K562 (cell line): ENCODE data around the gene CYSTM1. TPM values are rescaled to one million over a fixed set of nuclear protein-coding genes. Genes with fewer than 3 reads are reported as not detected.

Source experiments
- RHOXF2B ChIP-seq: fragments of 250-450 bp; sonication (Bioruptor Pico); conservative IDR thresholded peaks from 2 replicates; pipeline ENCODE4 v1.5.1; 2021
- VEZF1 ChIP-seq: fragments of 200-800 bp; sonication (Bioruptor generic); IDR thresholded peaks from 2 replicates; pipeline ENCODE4 v1.6.1; 2017; ENCODE audit warnings: missing genetic modification characterization, missing compliant biosample characterization
- ZNF586 ChIP-seq: fragments of 450-650 bp; formaldehyde crosslinking; conservative IDR thresholded peaks from 2 replicates; pipeline ENCODE4 v1.4.0; 2020; ENCODE audit warnings: mild to moderate bottlenecking, moderate library complexity
- polyA plus RNA-seq, 8 experiments: library from polyadenylated mRNA; depleted of rRNA in 4 of 8; stranded (reverse) in 5 of 8; unstranded in 3 of 8; fragments of >200 nt; fragmentation: Nextera tagmentation in 2 of 8; fragmentation: Illumina TruSeq in 1 of 8; extraction: Ambion mirVana in 2 of 8; extraction: Trizol in 1 of 8; gene quantifications; 2 replicates each; pipeline versions ENCODE4 v1.2.1 to v1.2.3, GENCODE V29; 2011 to 2014; ENCODE audit warnings: inconsistent platforms in 1 of 8, missing spikeins in 1 of 8
- total RNA-seq, 7 experiments: library from RNA; depleted of rRNA in 6 of 7; stranded (reverse); fragments of >200 nt in 6 of 7; fragmentation: Illumina TruSeq in 2 of 7; extraction: Trizol in 2 of 7; gene quantifications; 2 replicates each; pipeline versions ENCODE4 v1.2.1 to v1.2.3, GENCODE V29; 2011 to 2021; ENCODE audit warnings: low replicate concordance in 1 of 7
- TF ChIP-seq, protein P1 (sequence below): fragments of 250-450 bp; sonication (Bioruptor Pico); IDR thresholded peaks from 2 replicates; pipeline ENCODE4 v1.8.0; 2022; ENCODE audit warnings: inconsistent platforms, mild to moderate bottlenecking, moderate library complexity, borderline replicate concordance
- TF ChIP-seq, protein P2 (sequence below): sonication (generic); formaldehyde crosslinking; IDR thresholded peaks from 2 replicates; pipeline ENCODE4 v1.8.0; 2023; ENCODE audit warnings: mild to moderate bottlenecking, missing genetic modification reagents

Gene CYSTM1
- total and polyA plus RNA-seq, 9 of the 15 experiments (the other 6 are each of a cell fraction or from before 2014, with no cell fraction given), result 76.1 to 422 (median 108) TPM

DNA sequence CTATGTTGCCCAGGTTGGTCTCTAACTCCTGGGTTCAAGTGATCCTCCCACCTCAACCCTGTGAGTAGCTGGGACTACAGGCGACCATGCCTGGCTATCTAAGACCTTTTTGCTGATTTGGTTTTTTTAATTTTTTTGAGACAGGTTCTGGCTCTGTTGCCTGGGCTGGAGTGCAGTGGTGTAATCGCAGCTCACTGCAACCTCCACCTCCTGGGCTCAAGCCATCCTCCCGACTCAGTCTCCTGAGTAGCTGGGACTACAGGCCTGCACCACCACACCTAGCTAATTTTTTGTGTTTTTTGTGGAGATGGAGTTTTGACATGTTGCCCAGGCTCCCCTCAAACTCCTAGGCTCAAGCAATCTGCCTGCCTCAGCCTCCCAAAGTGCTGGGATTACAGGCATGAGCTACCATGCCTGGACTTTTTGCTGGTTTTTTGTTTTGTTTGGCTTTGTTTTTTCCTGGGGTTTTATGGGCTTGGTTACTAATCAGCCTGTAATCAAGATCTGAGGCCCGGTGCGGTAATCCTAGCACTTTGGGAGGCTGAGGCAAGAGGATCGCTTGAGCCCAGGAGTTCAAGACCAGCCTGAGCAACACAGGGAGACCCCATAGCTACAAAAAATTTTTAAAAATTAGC is 3.6 kb downstream of the CYSTM1 start (continued):
- no peak for TF ChIP-seq RHOXF2B
- TF ChIP-seq VEZF1, result no peak
- TF ChIP-seq, protein P1, sequence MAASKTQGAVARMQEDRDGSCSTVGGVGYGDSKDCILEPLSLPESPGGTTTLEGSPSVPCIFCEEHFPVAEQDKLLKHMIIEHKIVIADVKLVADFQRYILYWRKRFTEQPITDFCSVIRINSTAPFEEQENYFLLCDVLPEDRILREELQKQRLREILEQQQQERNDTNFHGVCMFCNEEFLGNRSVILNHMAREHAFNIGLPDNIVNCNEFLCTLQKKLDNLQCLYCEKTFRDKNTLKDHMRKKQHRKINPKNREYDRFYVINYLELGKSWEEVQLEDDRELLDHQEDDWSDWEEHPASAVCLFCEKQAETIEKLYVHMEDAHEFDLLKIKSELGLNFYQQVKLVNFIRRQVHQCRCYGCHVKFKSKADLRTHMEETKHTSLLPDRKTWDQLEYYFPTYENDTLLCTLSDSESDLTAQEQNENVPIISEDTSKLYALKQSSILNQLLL (CRISPR knock-in tag), result no peak
- TF ChIP-seq, protein P2, sequence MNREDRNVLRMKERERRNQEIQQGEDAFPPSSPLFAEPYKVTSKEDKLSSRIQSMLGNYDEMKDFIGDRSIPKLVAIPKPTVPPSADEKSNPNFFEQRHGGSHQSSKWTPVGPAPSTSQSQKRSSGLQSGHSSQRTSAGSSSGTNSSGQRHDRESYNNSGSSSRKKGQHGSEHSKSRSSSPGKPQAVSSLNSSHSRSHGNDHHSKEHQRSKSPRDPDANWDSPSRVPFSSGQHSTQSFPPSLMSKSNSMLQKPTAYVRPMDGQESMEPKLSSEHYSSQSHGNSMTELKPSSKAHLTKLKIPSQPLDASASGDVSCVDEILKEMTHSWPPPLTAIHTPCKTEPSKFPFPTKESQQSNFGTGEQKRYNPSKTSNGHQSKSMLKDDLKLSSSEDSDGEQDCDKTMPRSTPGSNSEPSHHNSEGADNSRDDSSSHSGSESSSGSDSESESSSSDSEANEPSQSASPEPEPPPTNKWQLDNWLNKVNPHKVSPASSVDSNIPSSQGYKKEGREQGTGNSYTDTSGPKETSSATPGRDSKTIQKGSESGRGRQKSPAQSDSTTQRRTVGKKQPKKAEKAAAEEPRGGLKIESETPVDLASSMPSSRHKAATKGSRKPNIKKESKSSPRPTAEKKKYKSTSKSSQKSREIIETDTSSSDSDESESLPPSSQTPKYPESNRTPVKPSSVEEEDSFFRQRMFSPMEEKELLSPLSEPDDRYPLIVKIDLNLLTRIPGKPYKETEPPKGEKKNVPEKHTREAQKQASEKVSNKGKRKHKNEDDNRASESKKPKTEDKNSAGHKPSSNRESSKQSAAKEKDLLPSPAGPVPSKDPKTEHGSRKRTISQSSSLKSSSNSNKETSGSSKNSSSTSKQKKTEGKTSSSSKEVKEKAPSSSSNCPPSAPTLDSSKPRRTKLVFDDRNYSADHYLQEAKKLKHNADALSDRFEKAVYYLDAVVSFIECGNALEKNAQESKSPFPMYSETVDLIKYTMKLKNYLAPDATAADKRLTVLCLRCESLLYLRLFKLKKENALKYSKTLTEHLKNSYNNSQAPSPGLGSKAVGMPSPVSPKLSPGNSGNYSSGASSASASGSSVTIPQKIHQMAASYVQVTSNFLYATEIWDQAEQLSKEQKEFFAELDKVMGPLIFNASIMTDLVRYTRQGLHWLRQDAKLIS (CRISPR knock-in tag), result no peak
- no peak for TF ChIP-seq ZNF586 (CRISPR knock-in tag)
- TF ChIP-seq, all 486 proteins: peak for 13
